Endothelial cell of umbilical vein (primary cell): Measurements from ENCODE around the gene SPDEF. TPM values are rescaled to one million over a fixed set of nuclear protein-coding genes. Genes with fewer than 3 reads are reported as not detected.

Source experiments
- BruUV-seq: library from RNA; stranded (reverse); fragments of 400-500 nt; replicated peaks from 2 replicates; lab custom pipeline; 2021; lab: Mats Ljungman, UMichigan
- CTCF ChIA-PET: fragments of 300-600, 350-600 bp; sonication (Branson Sonifier 250); formaldehyde crosslinking; loops from one replicate; lab custom pipeline; 2021; ENCODE audit warnings: antibody characterized with exemption, inconsistent platforms; lab: Charles Lee
- POLR2A ChIA-PET: fragments of 300-600, 350-600 bp; sonication (Branson Sonifier 250); formaldehyde crosslinking; loops from one replicate; lab custom pipeline; 2021; ENCODE audit warnings: antibody characterized with exemption, inconsistent platforms; lab: Charles Lee
- DNase-seq: peaks from one replicate; pipeline ENCODE4 v3.0.0-alpha.2; 2011; ENCODE audit warnings: low read depth, low spot score
- FAIRE-seq: peaks from 2 replicates; lab custom pipeline; 2011; peaks lifted over from hg19 to GRCh38; lab: Jason Lieb, UNC
- H2AFZ ChIP-seq: 2 replicates; pipeline ENCODE4 v1.6.0; 2012; ENCODE audit warnings: low read depth, low read length, control low read depth, inconsistent platforms
- H3K27ac ChIP-seq: 2 replicates; pipeline ENCODE4 v1.5.1; 2011; ENCODE audit warnings: low read depth, mild to moderate bottlenecking, control low read depth, low read length, moderate library complexity; ENCODE audit not compliant: insufficient read depth
- H3K27me3 ChIP-seq, 2 experiments: 2 replicates each; pipeline versions ENCODE4 v1.6.0 to v1.6.1; 2011; ENCODE audit warnings: low read length in 2 of 2, mixed read lengths in 1 of 2; ENCODE audit not compliant: control insufficient read depth in 2 of 2, insufficient read depth in 2 of 2
- H3K36me3 ChIP-seq, 2 experiments: 2 replicates in 1 of 2; 3 replicates in 1 of 2; pipeline ENCODE4 v1.5.1; 2011; ENCODE audit warnings: low read length in 2 of 2, mild to moderate bottlenecking in 1 of 2, moderate library complexity in 1 of 2; ENCODE audit not compliant: control insufficient read depth in 2 of 2, insufficient read depth in 2 of 2; ENCODE audit errors: extremely low read depth in 1 of 2
- H3K4me1 ChIP-seq: 3 replicates; pipeline ENCODE4 v1.5.1; 2011; ENCODE audit warnings: mild to moderate bottlenecking, low read length; ENCODE audit not compliant: control insufficient read depth, insufficient read depth; ENCODE audit errors: extremely low read depth
- H3K4me2 ChIP-seq: 2 replicates; pipeline ENCODE4 v1.6.1; 2011; ENCODE audit warnings: low read length, control low read depth, mixed read lengths; ENCODE audit not compliant: insufficient read depth
- H3K4me3 ChIP-seq, 3 experiments: fragments of 200-600 bp in 1 of 3; sonication (generic), shearing (Covaris generic) in 1 of 3; replicated peaks in 1 of 3; 2 replicates each; pipeline ENCODE4 v1.5.1; 2011 to 2016; ENCODE audit warnings: control low read depth in 3 of 3, low read length in 3 of 3, mild to moderate bottlenecking in 2 of 3, inconsistent platforms in 1 of 3, low read depth in 1 of 3, moderate library complexity in 1 of 3; ENCODE audit not compliant: insufficient read depth in 1 of 3
- H3K79me2 ChIP-seq: 2 replicates; pipeline ENCODE4 v1.6.0; 2012; ENCODE audit warnings: low read length, inconsistent platforms; ENCODE audit not compliant: control insufficient read depth, insufficient read depth
- H3K9ac ChIP-seq: replicated peaks from 2 replicates; pipeline ENCODE3; 2011; ENCODE audit warnings: low read length, control low read depth; ENCODE audit not compliant: insufficient read depth; ENCODE audit errors: extremely low read depth
- H3K9me1 ChIP-seq: replicated peaks from 3 replicates; pipeline ENCODE4 v1.6.0; 2011; ENCODE audit warnings: mild to moderate bottlenecking, low read length; ENCODE audit not compliant: control insufficient read depth, insufficient read depth; ENCODE audit errors: extremely low read depth
- H3K9me3 ChIP-seq: replicated peaks from 2 replicates; pipeline ENCODE4 v1.5.1; 2012; ENCODE audit warnings: low read length, inconsistent platforms; ENCODE audit not compliant: control insufficient read depth, insufficient read depth
- H4K20me1 ChIP-seq: replicated peaks from 2 replicates; pipeline ENCODE3; 2011; ENCODE audit warnings: mild to moderate bottlenecking, low read length; ENCODE audit not compliant: control insufficient read depth, insufficient read depth; ENCODE audit errors: extremely low read depth
- EZH2 ChIP-seq: IDR thresholded peaks from 2 replicates; pipeline ENCODE4 v1.6.1; 2012; ENCODE audit warnings: borderline replicate concordance, low read depth, mild to moderate bottlenecking, moderate library complexity, low read length, inconsistent platforms; ENCODE audit not compliant: severe bottlenecking
- FOS ChIP-seq: IDR thresholded peaks from 2 replicates; pipeline ENCODE4 v1.6.1; 2011; ENCODE audit warnings: mild to moderate bottlenecking, low read length, moderate library complexity, borderline replicate concordance; ENCODE audit not compliant: insufficient read depth
- GATA2 ChIP-seq: IDR thresholded peaks from 2 replicates; pipeline ENCODE4 v1.7.0; 2011; ENCODE audit warnings: low read depth, mild to moderate bottlenecking, moderate library complexity, mixed read lengths, low read length; ENCODE audit not compliant: insufficient read length, insufficient read depth
- JUN ChIP-seq: IDR thresholded peaks from 2 replicates; pipeline ENCODE4 v1.6.1; 2011; ENCODE audit warnings: borderline replicate concordance, low read depth; ENCODE audit not compliant: insufficient read length, insufficient read depth
- MYC ChIP-seq: IDR thresholded peaks from one replicate; pipeline ENCODE4 v1.6.1; 2011; ENCODE audit warnings: mild to moderate bottlenecking, low read depth, low read length
- POLR2A ChIP-seq: IDR thresholded peaks from 2 replicates; pipeline ENCODE4 v1.6.1; 2012; ENCODE audit warnings: low read depth, mild to moderate bottlenecking, control low read depth, low read length
- POLR2AphosphoS5 ChIP-seq: IDR thresholded peaks from 2 replicates; pipeline ENCODE4 v1.6.1; 2012; ENCODE audit warnings: low read depth, mild to moderate bottlenecking, control low read depth, low read length, moderate library complexity; ENCODE audit not compliant: insufficient read depth
- dilution Hi-C: fragments of 300-500 bp; cut with MboI; formaldehyde crosslinking; loops from one replicate; pipeline ENCODE4 v1.15.0; 2019; ENCODE audit warnings: low sequenced_read_pairs; ENCODE audit not compliant: extremely low pct_ligation_motif_present
- intact Hi-C: fragments of 100-400 bp; cut with micrococcal nuclease; formaldehyde crosslinking; loops from one replicate; pipeline ENCODE4 v1.10.0; 2022
- polyA plus RNA-seq, 4 experiments: library from polyadenylated mRNA; depleted of rRNA in 3 of 4; stranded (reverse) in 3 of 4; unstranded in 1 of 4; fragments of >200 nt; gene quantifications; 2 replicates each; pipeline versions ENCODE4 v1.2.1 to v1.2.3, GENCODE V29; 2011 to 2012; ENCODE audit warnings: missing spikeins in 1 of 4
- total RNA-seq: library from RNA; stranded (reverse); gene quantifications from 2 replicates; pipeline ENCODE4 v1.2.3, GENCODE V29; 2021
- TF ChIP-seq, protein P1 (sequence below): IDR thresholded peaks from 2 replicates; pipeline ENCODE4 v1.6.1; 2011; ENCODE audit not compliant: insufficient read depth, insufficient read length
- TF ChIP-seq, protein P2 (sequence below), 2 donors: IDR thresholded peaks; 1 replicate in 1 of 2; 2 replicates in 1 of 2; pipeline ENCODE4 v1.5.1; 2011; ENCODE audit warnings: low read length in 2 of 2, mild to moderate bottlenecking in 2 of 2, moderate library complexity in 2 of 2, control low read depth in 1 of 2, inconsistent platforms in 1 of 2, low read depth in 1 of 2; ENCODE audit not compliant: insufficient read depth in 1 of 2; ENCODE audit errors: extremely low read depth in 1 of 2

SPDEF gene
- total and polyA plus RNA-seq, 2 donors (not counting 3 experiments of a cell fraction or from before 2014, with no cell fraction given) = not detected

- POLR2A ChIA-PET = no interaction called here
- H3K27me3 ChIP-seq = peaks cover 18 to 19% of the 10 kb centered on the region in 2 experiments
- no peak overlapping the region for H2AFZ ChIP-seq
- DNase-seq (no peak), FAIRE-seq (no peak)
- H3K9ac ChIP-seq = no peak overlapping the region
- H3K9me3 ChIP-seq = no peaks in the 10 kb centered on the region
- no peaks in the 10 kb centered on the region for H3K79me2 ChIP-seq
- BruUV-seq = no TSS peak
- no peaks in the 10 kb centered on the region for H3K9me1 ChIP-seq
- no peaks in the 10 kb centered on the region for H3K4me1 ChIP-seq
- no peaks in the 10 kb centered on the region for H4K20me1 ChIP-seq
- dilution Hi-C loops (no loop called here), intact Hi-C loops (no loop called here)
- TF ChIP-seq GATA2 (no peak), FOS (no peak), JUN (no peak), MYC (no peak), POLR2A (no peak), EZH2 (no peak)
- TF ChIP-seq, protein P1, sequence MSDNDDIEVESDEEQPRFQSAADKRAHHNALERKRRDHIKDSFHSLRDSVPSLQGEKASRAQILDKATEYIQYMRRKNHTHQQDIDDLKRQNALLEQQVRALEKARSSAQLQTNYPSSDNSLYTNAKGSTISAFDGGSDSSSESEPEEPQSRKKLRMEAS = no peak
- no peak overlapping the region for H3K4me3 ChIP-seq
- no peak overlapping the region for H3K27ac ChIP-seq
- CTCF ChIA-PET = interaction anchor here (1.2 kb wide), 1 partner anchor 51 kb away, joined by 3 read pairs; no protein-coding TSS in a partner anchor
- H3K4me2 ChIP-seq = no peak overlapping the region
- no peaks in the 10 kb centered on the region for H3K36me3 ChIP-seq
Observed at GRCh38 chr6:34511214-34511914, 44.8 kb downstream of the SPDEF start.

GRCh38 chr6:34510299-34510698, 45.8 kb downstream of the SPDEF start:
- Histone ChIP-seq H3K4me1 (no peaks in the 10 kb centered on the region), H3K36me3 (no peaks in the 10 kb centered on the region), H4K20me1 (no peaks in the 10 kb centered on the region), H3K79me2 (no peaks in the 10 kb centered on the region), H3K27ac (no peak overlapping the region), H3K4me2 (no peak overlapping the region), H2AFZ (no peak overlapping the region), H3K9me1 (no peaks in the 10 kb centered on the region), H3K9me3 (no peaks in the 10 kb centered on the region), H3K27me3 (peaks cover 17 to 19% of the 10 kb centered on the region in 2 experiments), H3K9ac (no peak overlapping the region), H3K4me3 (no peak overlapping the region)
- FAIRE-seq (no peak), DNase-seq (no peak)
- POLR2A ChIA-PET = no interaction called here
- CTCF ChIA-PET = interaction anchor here (1.1 kb wide), 1 partner anchor 50 kb away, joined by 6 read pairs; no protein-coding TSS in a partner anchor
- TF ChIP-seq, protein P2, sequence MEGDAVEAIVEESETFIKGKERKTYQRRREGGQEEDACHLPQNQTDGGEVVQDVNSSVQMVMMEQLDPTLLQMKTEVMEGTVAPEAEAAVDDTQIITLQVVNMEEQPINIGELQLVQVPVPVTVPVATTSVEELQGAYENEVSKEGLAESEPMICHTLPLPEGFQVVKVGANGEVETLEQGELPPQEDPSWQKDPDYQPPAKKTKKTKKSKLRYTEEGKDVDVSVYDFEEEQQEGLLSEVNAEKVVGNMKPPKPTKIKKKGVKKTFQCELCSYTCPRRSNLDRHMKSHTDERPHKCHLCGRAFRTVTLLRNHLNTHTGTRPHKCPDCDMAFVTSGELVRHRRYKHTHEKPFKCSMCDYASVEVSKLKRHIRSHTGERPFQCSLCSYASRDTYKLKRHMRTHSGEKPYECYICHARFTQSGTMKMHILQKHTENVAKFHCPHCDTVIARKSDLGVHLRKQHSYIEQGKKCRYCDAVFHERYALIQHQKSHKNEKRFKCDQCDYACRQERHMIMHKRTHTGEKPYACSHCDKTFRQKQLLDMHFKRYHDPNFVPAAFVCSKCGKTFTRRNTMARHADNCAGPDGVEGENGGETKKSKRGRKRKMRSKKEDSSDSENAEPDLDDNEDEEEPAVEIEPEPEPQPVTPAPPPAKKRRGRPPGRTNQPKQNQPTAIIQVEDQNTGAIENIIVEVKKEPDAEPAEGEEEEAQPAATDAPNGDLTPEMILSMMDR (IDR thresholded peaks at IDR 0.05; ENCODE audit: extremely low read depth in 1 of 2, insufficient read depth in 1 of 2, low read depth in 1 of 2, low read length in 2 of 2) = no peak
- TF ChIP-seq EZH2 (no peak), POLR2A (no peak), POLR2AphosphoS5 (no peak), FOS (no peak), JUN (no peak), MYC (no peak), GATA2 (no peak)
- TF ChIP-seq, protein P1 = no peak
- dilution Hi-C loops = no loop called here
- no TSS peak for BruUV-seq
- intact Hi-C loops = no loop called here
